HL-60 (cell line): ENCODE measurements around the gene ASB3.

Source experiments
- POLR2AphosphoS5 ChIP-seq: IDR thresholded peaks from 2 replicates; pipeline ENCODE4 v1.6.1; 2012; ENCODE audit warnings: low read depth
- TF ChIP-seq, protein P1 (sequence below): IDR thresholded peaks from one replicate; pipeline ENCODE4 v1.5.1; 2011; ENCODE audit warnings: low read length, control low read depth, inconsistent platforms; ENCODE audit not compliant: insufficient read depth
- TF ChIP-seq, protein P2 (sequence below): IDR thresholded peaks from 2 replicates; pipeline ENCODE4 v1.6.1; 2012; ENCODE audit warnings: low read depth; ENCODE audit not compliant: insufficient replicate concordance

DNA sequence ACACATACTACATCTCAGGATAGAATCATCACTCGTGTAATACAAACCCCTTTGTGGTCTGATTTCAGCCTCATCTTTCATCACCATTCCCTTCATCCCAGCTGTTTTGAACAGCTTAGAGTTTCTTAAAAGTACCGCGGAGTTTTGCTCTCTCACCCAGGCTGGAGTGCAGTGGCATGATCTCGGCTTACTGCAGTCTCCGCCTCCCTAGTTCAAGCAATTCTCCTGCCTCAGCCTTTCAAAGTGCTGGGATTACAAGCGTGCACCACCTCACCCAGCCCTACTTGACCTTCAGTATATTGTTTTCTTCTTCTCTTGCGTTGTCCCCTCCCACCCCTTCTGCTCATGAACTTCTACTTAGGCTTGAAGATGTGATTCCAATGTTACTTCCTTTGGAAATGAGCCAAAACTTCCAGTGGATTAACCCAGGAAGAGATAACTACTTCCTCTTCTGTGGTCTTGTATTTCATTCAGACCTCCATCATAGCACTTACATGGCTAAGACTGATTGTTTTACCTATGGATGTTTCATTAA, 15.9 kb upstream of the ASB3 start:
- TF ChIP-seq, protein P1, sequence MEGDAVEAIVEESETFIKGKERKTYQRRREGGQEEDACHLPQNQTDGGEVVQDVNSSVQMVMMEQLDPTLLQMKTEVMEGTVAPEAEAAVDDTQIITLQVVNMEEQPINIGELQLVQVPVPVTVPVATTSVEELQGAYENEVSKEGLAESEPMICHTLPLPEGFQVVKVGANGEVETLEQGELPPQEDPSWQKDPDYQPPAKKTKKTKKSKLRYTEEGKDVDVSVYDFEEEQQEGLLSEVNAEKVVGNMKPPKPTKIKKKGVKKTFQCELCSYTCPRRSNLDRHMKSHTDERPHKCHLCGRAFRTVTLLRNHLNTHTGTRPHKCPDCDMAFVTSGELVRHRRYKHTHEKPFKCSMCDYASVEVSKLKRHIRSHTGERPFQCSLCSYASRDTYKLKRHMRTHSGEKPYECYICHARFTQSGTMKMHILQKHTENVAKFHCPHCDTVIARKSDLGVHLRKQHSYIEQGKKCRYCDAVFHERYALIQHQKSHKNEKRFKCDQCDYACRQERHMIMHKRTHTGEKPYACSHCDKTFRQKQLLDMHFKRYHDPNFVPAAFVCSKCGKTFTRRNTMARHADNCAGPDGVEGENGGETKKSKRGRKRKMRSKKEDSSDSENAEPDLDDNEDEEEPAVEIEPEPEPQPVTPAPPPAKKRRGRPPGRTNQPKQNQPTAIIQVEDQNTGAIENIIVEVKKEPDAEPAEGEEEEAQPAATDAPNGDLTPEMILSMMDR: no peak
- TF ChIP-seq POLR2AphosphoS5: no peak
- TF ChIP-seq, protein P2, sequence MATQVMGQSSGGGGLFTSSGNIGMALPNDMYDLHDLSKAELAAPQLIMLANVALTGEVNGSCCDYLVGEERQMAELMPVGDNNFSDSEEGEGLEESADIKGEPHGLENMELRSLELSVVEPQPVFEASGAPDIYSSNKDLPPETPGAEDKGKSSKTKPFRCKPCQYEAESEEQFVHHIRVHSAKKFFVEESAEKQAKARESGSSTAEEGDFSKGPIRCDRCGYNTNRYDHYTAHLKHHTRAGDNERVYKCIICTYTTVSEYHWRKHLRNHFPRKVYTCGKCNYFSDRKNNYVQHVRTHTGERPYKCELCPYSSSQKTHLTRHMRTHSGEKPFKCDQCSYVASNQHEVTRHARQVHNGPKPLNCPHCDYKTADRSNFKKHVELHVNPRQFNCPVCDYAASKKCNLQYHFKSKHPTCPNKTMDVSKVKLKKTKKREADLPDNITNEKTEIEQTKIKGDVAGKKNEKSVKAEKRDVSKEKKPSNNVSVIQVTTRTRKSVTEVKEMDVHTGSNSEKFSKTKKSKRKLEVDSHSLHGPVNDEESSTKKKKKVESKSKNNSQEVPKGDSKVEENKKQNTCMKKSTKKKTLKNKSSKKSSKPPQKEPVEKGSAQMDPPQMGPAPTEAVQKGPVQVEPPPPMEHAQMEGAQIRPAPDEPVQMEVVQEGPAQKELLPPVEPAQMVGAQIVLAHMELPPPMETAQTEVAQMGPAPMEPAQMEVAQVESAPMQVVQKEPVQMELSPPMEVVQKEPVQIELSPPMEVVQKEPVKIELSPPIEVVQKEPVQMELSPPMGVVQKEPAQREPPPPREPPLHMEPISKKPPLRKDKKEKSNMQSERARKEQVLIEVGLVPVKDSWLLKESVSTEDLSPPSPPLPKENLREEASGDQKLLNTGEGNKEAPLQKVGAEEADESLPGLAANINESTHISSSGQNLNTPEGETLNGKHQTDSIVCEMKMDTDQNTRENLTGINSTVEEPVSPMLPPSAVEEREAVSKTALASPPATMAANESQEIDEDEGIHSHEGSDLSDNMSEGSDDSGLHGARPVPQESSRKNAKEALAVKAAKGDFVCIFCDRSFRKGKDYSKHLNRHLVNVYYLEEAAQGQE: no peak
